Measurements from ENCODE around the gene KCNQ1. TPM values are rescaled to one million over a fixed set of nuclear protein-coding genes. Genes with fewer than 3 reads are reported as not detected.

The KCNQ1 gene
- total RNA-seq, 1 experiment from 2014 or later = not detected

GRCh38 chr11:2673871-2674471, 229.2 kb downstream of the KCNQ1 start:
- intact Hi-C loops (cut with micrococcal nuclease) = no loop called here
- Mint-ChIP-seq H3K4me1 (ENCODE audit: insufficient read depth, unreplicated experiment) (no peaks in the 10 kb centered on the region), H3K27ac (ENCODE audit: low read depth, unreplicated experiment) (no peak overlapping the region), H3K36me3 (ENCODE audit: insufficient read depth, unreplicated experiment) (peaks cover 12% of the 10 kb centered on the region), H3K9me3 (ENCODE audit: unreplicated experiment) (no peaks in the 10 kb centered on the region), H3K27me3 (ENCODE audit: insufficient read depth, unreplicated experiment) (no peaks in the 10 kb centered on the region), H3K4me3 (ENCODE audit: unreplicated experiment) (no peak overlapping the region)
- DNase-seq (ENCODE audit: unreplicated experiment) = no peak
- ChIA-PET POLR2A (interaction anchor here (1.0 kb wide), 1 partner anchor 26 kb away, joined by 3 read pairs; the partner anchor contains the start of gene KCNQ1OT1), CTCF (interaction anchor here (0.8 to 1.5 kb wide), 2 partner anchors 19 to 143 kb away, joined by 3 to 4 read pairs; no protein-coding TSS in a partner anchor)
- BruUV-seq (replicated peaks) = no TSS peak
- no peak for TF ChIP-seq CTCF (IDR thresholded peaks at IDR 0.05; ENCODE audit: unreplicated experiment)

GRCh38 chr11:2674658-2675131, 229.9 kb downstream of the KCNQ1 start:
- POLR2A ChIA-PET = interaction anchor here (1.0 kb wide), 1 partner anchor 25 kb away, joined by 3 read pairs; the partner anchor contains the start of gene KCNQ1OT1
- intact Hi-C loops (cut with micrococcal nuclease) = no loop called here
- no peak overlapping the region for H3K4me3 Mint-ChIP-seq (ENCODE audit: unreplicated experiment)
- peaks cover 12% of the 10 kb centered on the region for H3K36me3 Mint-ChIP-seq (ENCODE audit: insufficient read depth, unreplicated experiment)
- H3K27me3 Mint-ChIP-seq (ENCODE audit: insufficient read depth, unreplicated experiment) = no peaks in the 10 kb centered on the region
- no peak for TF ChIP-seq CTCF (IDR thresholded peaks at IDR 0.05; ENCODE audit: unreplicated experiment)
- no peak for DNase-seq (ENCODE audit: unreplicated experiment)
- BruUV-seq (replicated peaks) = no TSS peak
- CTCF ChIA-PET = interaction anchor here (1.5 kb wide), 1 partner anchor 18 kb away, joined by 4 read pairs; no protein-coding TSS in a partner anchor
- H3K27ac Mint-ChIP-seq (ENCODE audit: low read depth, unreplicated experiment) = no peak overlapping the region
- no peaks in the 10 kb centered on the region for H3K9me3 Mint-ChIP-seq (ENCODE audit: unreplicated experiment)
- no peaks in the 10 kb centered on the region for H3K4me1 Mint-ChIP-seq (ENCODE audit: insufficient read depth, unreplicated experiment)

GRCh38 chr11:2675540-2675939, 230.7 kb downstream of the KCNQ1 start:
- H3K4me3 Mint-ChIP-seq (ENCODE audit: unreplicated experiment) = no peak overlapping the region
- no peaks in the 10 kb centered on the region for H3K4me1 Mint-ChIP-seq (ENCODE audit: insufficient read depth, unreplicated experiment)

GRCh38 chr11:2677127-2677526, 232.3 kb downstream of the KCNQ1 start:
- intact Hi-C loops (cut with micrococcal nuclease) = no loop called here
- no peaks in the 10 kb centered on the region for H3K4me1 Mint-ChIP-seq (ENCODE audit: insufficient read depth, unreplicated experiment)
- TF ChIP-seq CTCF (IDR thresholded peaks at IDR 0.05; ENCODE audit: unreplicated experiment) = no peak
- no peak for DNase-seq (ENCODE audit: unreplicated experiment)
- CTCF ChIA-PET = no interaction called here
- H3K27me3 Mint-ChIP-seq (ENCODE audit: insufficient read depth, unreplicated experiment) = no peaks in the 10 kb centered on the region
- no TSS peak for BruUV-seq (replicated peaks)
- no peaks in the 10 kb centered on the region for H3K9me3 Mint-ChIP-seq (ENCODE audit: unreplicated experiment)
- POLR2A ChIA-PET = no interaction called here
- no peak overlapping the region for H3K4me3 Mint-ChIP-seq (ENCODE audit: unreplicated experiment)
- no peak overlapping the region for H3K27ac Mint-ChIP-seq (ENCODE audit: low read depth, unreplicated experiment)
- H3K36me3 Mint-ChIP-seq (ENCODE audit: insufficient read depth, unreplicated experiment) = peaks cover 4% of the 10 kb centered on the region

More at GRCh38 chr11:2675540-2675939, 230.7 kb downstream of the KCNQ1 start:
- BruUV-seq (replicated peaks) = no TSS peak
- Mint-ChIP-seq H3K27ac (ENCODE audit: low read depth, unreplicated experiment) (no peak overlapping the region), H3K9me3 (ENCODE audit: unreplicated experiment) (no peaks in the 10 kb centered on the region), H3K27me3 (ENCODE audit: insufficient read depth, unreplicated experiment) (no peaks in the 10 kb centered on the region), H3K36me3 (ENCODE audit: insufficient read depth, unreplicated experiment) (peaks cover 11% of the 10 kb centered on the region)
- CTCF ChIA-PET = no interaction called here
- POLR2A ChIA-PET = no interaction called here
- DNase-seq (ENCODE audit: unreplicated experiment) = no peak
- intact Hi-C loops (cut with micrococcal nuclease) = no loop called here
- TF ChIP-seq CTCF (IDR thresholded peaks at IDR 0.05; ENCODE audit: unreplicated experiment) = no peak

All from MCF 10A (cell line).